Mammary epithelial cell (primary cell): Measurements from ENCODE around the gene DPP10.

Source experiments
- CTCF ChIP-seq, 2 donors: IDR thresholded peaks in 1 of 2; conservative IDR thresholded peaks in 1 of 2; 2 replicates each; pipeline ENCODE4 v1.5.1; 2011 to 2012; ENCODE audit warnings: inconsistent platforms in 2 of 2, low read length in 2 of 2, mild to moderate bottlenecking in 2 of 2, control low read depth in 1 of 2, low read depth in 1 of 2; ENCODE audit not compliant: insufficient read depth in 1 of 2; ENCODE audit errors: extremely low read depth in 1 of 2
- EZH2 ChIP-seq: IDR thresholded peaks from 2 replicates; pipeline ENCODE4 v1.6.1; 2012; ENCODE audit warnings: low read length, inconsistent platforms, borderline replicate concordance

- TF ChIP-seq CTCF (conservative IDR thresholded peaks at IDR 0.05 in 1 of 2, IDR thresholded peaks at IDR 0.05 in 1 of 2; ENCODE audit: extremely low read depth in 1 of 2, insufficient read depth in 1 of 2, low read depth in 1 of 2, low read length in 2 of 2) (no peak), EZH2 (no peak)
These were observed 615.0 kb downstream of the DPP10 start for GRCh38 chr2:115057473-115057872.
